Fibroblast of lung (primary cell): Measurements from ENCODE around the gene GABBR1. TPM values are rescaled to one million over a fixed set of nuclear protein-coding genes. Genes with fewer than 3 reads are reported as not detected.

ENCODE experiments used
- DNase-seq, 2 donors: peaks; one replicate each; pipeline versions ENCODE4 v3.0.0 to v3.0.0-alpha.2; 2010; ENCODE audit warnings: low read depth in 2 of 2
- H2AFZ ChIP-seq: 2 replicates; pipeline ENCODE4 v1.5.1; 2012; ENCODE audit warnings: low read length, control low read depth, inconsistent platforms
- H3K27ac ChIP-seq: 2 replicates; pipeline ENCODE4 v1.5.1; 2011; ENCODE audit warnings: low read length, control low read depth; ENCODE audit not compliant: insufficient read depth
- H3K27me3 ChIP-seq: 2 replicates; pipeline ENCODE4 v1.5.1; 2011; ENCODE audit warnings: mild to moderate bottlenecking, low read length; ENCODE audit not compliant: control insufficient read depth, insufficient read depth
- H3K36me3 ChIP-seq: 2 replicates; pipeline ENCODE4 v1.5.1; 2011; ENCODE audit warnings: low read length; ENCODE audit not compliant: control insufficient read depth, insufficient read depth
- H3K4me1 ChIP-seq: 2 replicates; pipeline ENCODE4 v1.5.1; 2011; ENCODE audit warnings: low read length; ENCODE audit not compliant: control insufficient read depth, insufficient read depth; ENCODE audit errors: extremely low read depth
- H3K4me2 ChIP-seq: 2 replicates; pipeline ENCODE4 v1.5.1; 2011; ENCODE audit warnings: low read length, control low read depth; ENCODE audit not compliant: insufficient read depth; ENCODE audit errors: extremely low read depth
- H3K4me3 ChIP-seq, 4 experiments: fragments of 200-600 bp in 1 of 4; sonication (generic) in 1 of 4; replicated peaks in 1 of 4; 2 replicates each; pipeline ENCODE4 v1.5.1; 2011 to 2016; ENCODE audit warnings: low read length in 4 of 4, low read depth in 3 of 4, mild to moderate bottlenecking in 3 of 4, control low read depth in 2 of 4, inconsistent platforms in 1 of 4, mixed read lengths in 1 of 4; ENCODE audit not compliant: insufficient read depth in 1 of 4; ENCODE audit errors: control extremely low read depth in 1 of 4
- H3K79me2 ChIP-seq: 2 replicates; pipeline ENCODE4 v1.5.1; 2012; ENCODE audit warnings: mild to moderate bottlenecking, low read length, inconsistent platforms; ENCODE audit not compliant: control insufficient read depth, insufficient read depth
- H3K9ac ChIP-seq: 2 replicates; pipeline ENCODE4 v1.5.1; 2011; ENCODE audit warnings: mild to moderate bottlenecking, low read length, control low read depth; ENCODE audit not compliant: insufficient read depth
- H3K9me3 ChIP-seq: 2 replicates; pipeline ENCODE4 v1.5.1; 2012; ENCODE audit warnings: low read depth, low read length; ENCODE audit not compliant: control insufficient read depth, insufficient read depth
- H4K20me1 ChIP-seq: 2 replicates; pipeline ENCODE4 v1.5.1; 2011; ENCODE audit warnings: low read length; ENCODE audit not compliant: control insufficient read depth, insufficient read depth; ENCODE audit errors: extremely low read depth
- CTCF ChIP-seq, 2 donors: IDR thresholded peaks in 1 of 2; conservative IDR thresholded peaks in 1 of 2; 1 replicate in 1 of 2; 2 replicates in 1 of 2; pipeline ENCODE4 v1.5.1; 2011 to 2012; ENCODE audit warnings: low read length in 2 of 2, control low read depth in 1 of 2, inconsistent platforms in 1 of 2, low read depth in 1 of 2, mild to moderate bottlenecking in 1 of 2
- EZH2 ChIP-seq: IDR thresholded peaks from 2 replicates; pipeline ENCODE4 v1.5.1; 2012; ENCODE audit warnings: low read length, control low read depth, mild to moderate bottlenecking; ENCODE audit errors: missing control alignments
- polyA plus RNA-seq, 2 donors: library from polyadenylated mRNA; depleted of rRNA in 1 of 2; stranded (reverse) in 1 of 2; unstranded in 1 of 2; fragments of >200 nt; gene quantifications; 2 replicates each; pipeline ENCODE4 v1.2.1, GENCODE V29; 2011 to 2012; ENCODE audit warnings: missing spikeins in 1 of 2
- total RNA-seq: library from RNA; depleted of rRNA; stranded (reverse); fragments of >200 nt; gene quantifications from 2 replicates; pipeline ENCODE4 v1.2.1, GENCODE V29; 2014

The GABBR1 gene
- total and polyA plus RNA-seq, 2 donors (not counting 1 experiment from before 2014, with no cell fraction given): 10.9 to 13.4 TPM

- H3K4me3 ChIP-seq: no peak overlapping the region
- H3K36me3 ChIP-seq: no peaks in the 10 kb centered on the region
- no peaks in the 10 kb centered on the region for H3K27me3 ChIP-seq
- no peaks in the 10 kb centered on the region for H3K9me3 ChIP-seq
- H2AFZ ChIP-seq: no peak overlapping the region
- TF ChIP-seq CTCF (conservative IDR thresholded peaks at IDR 0.05 in 1 of 2, IDR thresholded peaks at IDR 0.05 in 1 of 2; ENCODE audit: low read depth in 1 of 2, low read length in 2 of 2): no peak
- no peak for TF ChIP-seq EZH2
- no peaks in the 10 kb centered on the region for H4K20me1 ChIP-seq
- no peak overlapping the region for H3K9ac ChIP-seq
- DNase-seq: no peak
- H3K79me2 ChIP-seq: no peaks in the 10 kb centered on the region
- no peak overlapping the region for H3K27ac ChIP-seq
- H3K4me2 ChIP-seq: no peak overlapping the region
- no peaks in the 10 kb centered on the region for H3K4me1 ChIP-seq
These were observed 113.5 kb downstream of the GABBR1 start for GRCh38 chr6:29519291-29520010.

- H4K20me1 ChIP-seq: no peaks in the 10 kb centered on the region
- no peak for TF ChIP-seq EZH2
- no peak for TF ChIP-seq CTCF (conservative IDR thresholded peaks at IDR 0.05 in 1 of 2, IDR thresholded peaks at IDR 0.05 in 1 of 2; ENCODE audit: low read depth in 1 of 2, low read length in 2 of 2)
- H3K4me1 ChIP-seq: no peaks in the 10 kb centered on the region
- H3K9ac ChIP-seq: no peak overlapping the region
- no peak overlapping the region for H2AFZ ChIP-seq
- H3K27me3 ChIP-seq: no peaks in the 10 kb centered on the region
- no peak overlapping the region for H3K4me2 ChIP-seq
- H3K27ac ChIP-seq: no peak overlapping the region
- no peaks in the 10 kb centered on the region for H3K79me2 ChIP-seq
- H3K4me3 ChIP-seq: no peak overlapping the region
- H3K9me3 ChIP-seq: no peaks in the 10 kb centered on the region
- H3K36me3 ChIP-seq: no peaks in the 10 kb centered on the region
- DNase-seq: no peak
These were observed 115.1 kb downstream of the GABBR1 start for GRCh38 chr6:29517728-29518440.

- no peak for DNase-seq
- no peaks in the 10 kb centered on the region for H3K36me3 ChIP-seq
- no peak overlapping the region for H3K27ac ChIP-seq
- no peaks in the 10 kb centered on the region for H3K9me3 ChIP-seq
- H3K4me1 ChIP-seq: no peaks in the 10 kb centered on the region
- no peak overlapping the region for H3K4me2 ChIP-seq
- no peaks in the 10 kb centered on the region for H3K79me2 ChIP-seq
- TF ChIP-seq CTCF (conservative IDR thresholded peaks at IDR 0.05 in 1 of 2, IDR thresholded peaks at IDR 0.05 in 1 of 2; ENCODE audit: low read depth in 1 of 2, low read length in 2 of 2) (no peak), EZH2 (no peak)
- H2AFZ ChIP-seq: no peak overlapping the region
- H3K9ac ChIP-seq: no peak overlapping the region
- H3K27me3 ChIP-seq: no peaks in the 10 kb centered on the region
- no peak overlapping the region for H3K4me3 ChIP-seq
- no peaks in the 10 kb centered on the region for H4K20me1 ChIP-seq
These were observed 115.7 kb downstream of the GABBR1 start for GRCh38 chr6:29517245-29517644.
